SU-DHL-6 (cell line): ENCODE measurements around the gene EME1.

Experiments used
- EZH2phosphoT487 ChIP-seq: fragments of 200-600 bp; sonication (generic), shearing (Covaris generic); conservative IDR thresholded peaks from 2 replicates; pipeline ENCODE4 v1.6.1; 2018; ENCODE audit warnings: mild to moderate bottlenecking, antibody characterized with exemption, low read length, moderate library complexity, mixed read lengths
- TF ChIP-seq, protein P1 (sequence below): fragments of 200-600 bp; sonication (generic); IDR thresholded peaks from one replicate; pipeline ENCODE4 v1.5.1; 2017; ENCODE audit warnings: antibody characterized with exemption, mild to moderate bottlenecking, low read length, moderate library complexity; ENCODE audit not compliant: insufficient read depth, poor library complexity, severe bottlenecking

DNA sequence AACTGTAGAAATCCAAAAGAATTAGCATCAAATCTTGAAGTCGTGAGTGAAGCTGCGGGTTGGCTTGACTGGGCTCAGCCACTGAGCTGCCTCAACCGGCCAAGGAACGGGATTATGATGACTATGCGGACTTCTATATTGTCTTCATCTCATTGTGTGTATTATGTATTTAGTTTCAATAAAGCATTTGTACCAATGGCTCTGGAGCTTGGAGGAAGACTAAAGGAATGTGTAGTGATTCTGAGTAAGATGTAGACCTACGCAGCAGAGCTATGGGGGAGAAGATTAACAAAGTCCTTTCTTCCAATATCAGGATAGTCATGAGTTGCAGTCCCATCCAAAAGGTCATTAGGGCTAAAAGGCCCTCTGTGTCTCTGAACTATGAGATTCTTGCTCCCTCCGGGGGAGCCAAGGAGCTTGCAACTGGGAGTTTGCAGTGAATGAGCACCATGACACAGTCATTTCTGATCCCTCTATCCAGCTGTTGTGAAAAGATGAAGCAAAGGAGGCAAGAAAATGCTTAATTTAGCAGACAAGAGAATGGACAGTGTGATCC is 8.3 kb downstream of the EME1 start:
- TF ChIP-seq, protein P1, sequence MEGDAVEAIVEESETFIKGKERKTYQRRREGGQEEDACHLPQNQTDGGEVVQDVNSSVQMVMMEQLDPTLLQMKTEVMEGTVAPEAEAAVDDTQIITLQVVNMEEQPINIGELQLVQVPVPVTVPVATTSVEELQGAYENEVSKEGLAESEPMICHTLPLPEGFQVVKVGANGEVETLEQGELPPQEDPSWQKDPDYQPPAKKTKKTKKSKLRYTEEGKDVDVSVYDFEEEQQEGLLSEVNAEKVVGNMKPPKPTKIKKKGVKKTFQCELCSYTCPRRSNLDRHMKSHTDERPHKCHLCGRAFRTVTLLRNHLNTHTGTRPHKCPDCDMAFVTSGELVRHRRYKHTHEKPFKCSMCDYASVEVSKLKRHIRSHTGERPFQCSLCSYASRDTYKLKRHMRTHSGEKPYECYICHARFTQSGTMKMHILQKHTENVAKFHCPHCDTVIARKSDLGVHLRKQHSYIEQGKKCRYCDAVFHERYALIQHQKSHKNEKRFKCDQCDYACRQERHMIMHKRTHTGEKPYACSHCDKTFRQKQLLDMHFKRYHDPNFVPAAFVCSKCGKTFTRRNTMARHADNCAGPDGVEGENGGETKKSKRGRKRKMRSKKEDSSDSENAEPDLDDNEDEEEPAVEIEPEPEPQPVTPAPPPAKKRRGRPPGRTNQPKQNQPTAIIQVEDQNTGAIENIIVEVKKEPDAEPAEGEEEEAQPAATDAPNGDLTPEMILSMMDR = no peak
- no peak for TF ChIP-seq EZH2phosphoT487
